Activated CD8-positive, alpha-beta memory T cell treated with anti-CD3 and anti-CD28 coated beads, Interleukin-2, amount 50 U/mL, for 48 hours (primary cell): ENCODE measurements around the gene UBE2L6.
A peak's percentile ranks its signal among the peaks of the same experiment; 100 is the strongest.
"Not testable (repeated sequence)": the region's sequence is repeated elsewhere in the genome, so short reads cannot be mapped to it uniquely, and the experiment has no call there.

Experiments used
- DNase-seq: peaks from one replicate; pipeline ENCODE4 v3.0.0-alpha.2; 2020

UBE2L6 gene

GRCh38 chr11:57566005-57566904, 1.2 kb downstream of the UBE2L6 start:
- DNase-seq, result no peak

- no peak for DNase-seq
These were observed 4.9 kb downstream of the UBE2L6 start for GRCh38 chr11:57562596-57562995.

DNA sequence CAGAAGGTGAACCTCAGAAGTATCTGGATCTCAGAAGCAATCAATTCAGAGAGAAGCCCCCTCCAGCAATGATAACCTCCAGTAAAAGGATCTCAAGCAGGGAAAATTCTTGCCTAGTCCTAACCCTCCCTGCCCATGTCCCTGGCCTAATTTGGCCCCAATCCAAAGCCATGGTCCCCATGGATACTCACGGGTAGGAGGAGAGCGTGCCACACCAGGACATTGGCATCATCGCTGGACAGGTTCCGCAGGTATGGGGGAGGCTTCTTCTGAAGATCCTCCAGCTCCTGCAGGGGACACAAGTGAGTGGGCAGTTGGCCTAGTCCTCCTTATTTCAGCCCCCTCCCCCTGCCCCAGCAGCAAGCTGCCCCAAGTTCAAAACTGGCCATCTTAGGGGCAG, 7.3 kb downstream of the UBE2L6 start:
- no peak for DNase-seq

- DNase-seq, result no peak
These were observed 11.4 kb downstream of the UBE2L6 start for GRCh38 chr11:57556041-57556440.

DNA sequence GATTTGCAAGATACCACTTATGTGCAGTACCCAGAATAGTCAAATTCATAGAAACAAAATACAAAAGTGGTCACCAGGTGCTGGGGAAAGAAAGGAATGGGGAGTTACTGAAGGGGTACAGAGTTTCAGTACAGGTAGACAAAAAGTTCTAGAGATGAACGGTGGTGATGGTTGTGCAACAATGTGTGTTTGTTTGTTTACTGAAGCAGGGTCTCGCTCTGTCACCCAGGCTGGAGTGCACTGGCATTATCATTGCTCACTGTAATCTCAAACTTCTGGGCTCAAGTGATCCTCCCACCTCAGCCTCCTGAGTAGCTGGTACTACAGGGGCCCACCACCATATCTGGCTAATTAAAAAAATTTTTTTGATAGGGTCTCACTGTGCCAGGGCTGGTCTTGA, 12.1 kb downstream of the UBE2L6 start:
- DNase-seq, result no peak

DNA sequence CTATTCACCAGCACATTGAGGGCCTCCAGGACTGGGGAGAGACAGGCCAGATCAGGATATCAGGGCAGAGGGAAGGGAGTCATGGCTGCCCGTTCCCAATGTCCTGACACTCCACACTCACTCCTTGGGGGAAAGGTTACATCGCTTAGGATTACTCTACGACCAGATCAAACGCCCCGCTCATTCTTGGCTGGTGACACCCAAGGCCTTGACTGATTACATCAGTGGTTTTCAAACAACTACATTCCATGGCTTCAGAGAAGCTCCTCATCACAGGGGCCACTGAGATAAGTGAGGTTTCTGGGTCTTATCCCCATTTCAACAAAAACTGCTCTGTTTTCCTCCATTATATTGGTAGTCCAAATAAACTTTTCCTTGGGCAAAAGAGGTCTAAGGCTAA, 15.0 kb downstream of the UBE2L6 start:
- no peak for DNase-seq

DNA sequence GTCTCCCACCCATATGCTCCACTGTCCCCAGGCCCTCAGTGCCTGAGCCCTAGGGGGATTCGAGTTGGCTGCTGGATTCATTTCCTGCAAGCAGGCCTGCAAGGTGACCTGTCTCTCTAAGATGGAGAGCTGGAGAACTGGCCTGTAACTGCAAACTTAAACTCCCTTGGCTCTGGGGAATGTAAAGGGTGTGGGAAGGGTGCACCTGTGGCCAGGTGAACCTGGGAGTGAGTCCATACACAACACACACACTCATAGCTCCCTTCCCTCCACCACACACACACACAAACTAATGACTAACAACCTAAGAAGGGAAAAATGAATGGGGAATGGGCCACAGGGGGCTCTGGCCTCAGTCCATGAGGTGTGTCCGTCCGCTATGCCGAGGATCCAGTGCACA, 15.5 kb downstream of the UBE2L6 start:
- DNase-seq, result no peak

DNA sequence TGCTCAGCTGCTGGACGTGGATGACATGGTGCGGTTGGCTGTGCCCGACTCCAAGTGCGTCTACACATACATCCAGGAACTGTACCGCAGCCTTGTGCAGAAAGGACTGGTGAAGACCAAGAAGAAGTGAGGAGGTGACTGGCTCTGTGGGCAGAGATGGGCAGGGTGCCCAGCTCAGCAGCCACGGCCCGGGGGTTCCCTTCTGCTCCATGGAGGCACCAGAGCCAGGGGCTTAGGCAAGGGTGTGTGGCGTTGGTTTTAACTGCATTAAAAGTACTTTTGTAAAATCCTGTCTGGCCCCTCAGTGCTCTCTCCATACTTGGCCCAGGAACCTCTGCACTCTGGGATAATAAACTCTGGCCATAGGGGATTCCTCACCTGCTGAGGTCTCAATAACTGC, 17.5 kb downstream of the UBE2L6 start:
- no peak for DNase-seq

DNA sequence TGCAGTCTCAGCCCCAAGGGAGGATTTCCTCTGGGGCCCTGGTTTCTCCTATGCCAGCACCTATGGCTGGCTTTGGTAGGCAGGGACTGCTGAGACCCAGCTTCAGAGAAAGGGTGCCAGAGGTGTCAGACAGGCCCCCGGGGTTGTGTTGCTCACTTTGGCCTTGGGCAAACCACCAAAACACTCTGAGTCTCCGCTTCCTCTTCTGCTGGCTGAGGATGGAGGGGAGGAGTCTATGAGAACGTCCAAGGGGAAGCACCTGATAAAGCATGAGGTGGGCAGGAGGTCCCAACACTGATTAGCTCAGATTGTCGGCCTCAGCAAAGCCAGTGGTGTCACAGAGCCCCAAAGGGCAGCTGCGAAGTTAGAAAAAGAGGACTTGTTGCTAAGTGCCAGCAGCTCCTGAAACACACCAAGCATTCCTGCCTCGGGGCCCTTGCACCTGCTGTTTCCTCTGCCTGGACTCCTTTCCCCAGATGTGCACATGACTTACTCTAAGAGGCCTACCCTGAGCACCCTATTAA, 19.6 kb downstream of the UBE2L6 start:
- no peak for DNase-seq

GRCh38 chr11:57546869-57547475, 20.5 kb downstream of the UBE2L6 start:
- DNase-seq, result no peak

GRCh38 chr11:57546451-57546850, 21.0 kb downstream of the UBE2L6 start:
- DNase-seq, result no peak

- no peak for DNase-seq
These were observed 21.6 kb downstream of the UBE2L6 start for GRCh38 chr11:57545883-57546282.

GRCh38 chr11:57544566-57544965, 22.9 kb downstream of the UBE2L6 start:
- DNase-seq, result no peak

GRCh38 chr11:57543593-57543992, 23.9 kb downstream of the UBE2L6 start:
- no peak for DNase-seq

GRCh38 chr11:57542582-57542981, 24.9 kb downstream of the UBE2L6 start:
- DNase-seq, result no peak

GRCh38 chr11:57541169-57541568, 26.3 kb downstream of the UBE2L6 start:
- DNase-seq, result no peak

GRCh38 chr11:57539342-57539741, 28.1 kb downstream of the UBE2L6 start:
- DNase-seq, result no peak

DNA sequence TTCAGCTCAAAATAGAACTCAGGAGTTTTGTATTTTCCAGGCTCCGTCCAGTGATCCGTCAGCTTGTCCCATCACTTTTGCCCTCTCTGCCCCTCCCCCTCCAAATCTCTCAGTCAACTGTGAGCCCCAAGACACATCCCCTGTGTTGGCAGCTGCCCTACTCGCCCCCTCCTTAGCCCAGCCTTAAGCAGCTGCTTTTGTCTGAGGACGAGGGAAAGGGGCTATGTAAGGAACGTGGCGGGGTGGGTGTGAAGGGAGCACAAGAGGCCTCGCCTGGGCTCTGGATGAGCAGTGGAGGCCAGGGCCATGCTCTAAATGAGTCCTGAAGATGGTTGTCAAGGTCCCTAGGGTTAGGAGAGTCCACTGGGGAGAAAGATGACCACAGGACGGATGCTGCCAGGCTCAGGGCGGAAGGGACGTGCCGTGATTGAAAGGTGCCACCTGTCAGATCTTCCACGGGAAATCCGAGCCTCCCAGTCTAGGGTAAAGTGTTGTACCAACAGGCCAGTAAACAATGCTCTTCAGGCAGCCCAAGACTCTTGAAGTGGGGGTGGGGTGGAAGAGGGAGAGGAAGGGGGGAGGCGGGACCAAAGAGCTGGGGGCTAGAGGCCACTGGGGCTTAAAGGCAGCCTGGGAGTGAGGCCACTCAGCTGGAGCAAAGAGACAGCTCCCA, 30.4 kb downstream of the UBE2L6 start, which contains the start of gene SMTNL1:
Gene SMTNL1 (plus strand): TSS at position 649 of the 673 bp plus-strand sequence. CDS start 5,048 bp downstream, outside the sequence.
- no peak for DNase-seq

DNA sequence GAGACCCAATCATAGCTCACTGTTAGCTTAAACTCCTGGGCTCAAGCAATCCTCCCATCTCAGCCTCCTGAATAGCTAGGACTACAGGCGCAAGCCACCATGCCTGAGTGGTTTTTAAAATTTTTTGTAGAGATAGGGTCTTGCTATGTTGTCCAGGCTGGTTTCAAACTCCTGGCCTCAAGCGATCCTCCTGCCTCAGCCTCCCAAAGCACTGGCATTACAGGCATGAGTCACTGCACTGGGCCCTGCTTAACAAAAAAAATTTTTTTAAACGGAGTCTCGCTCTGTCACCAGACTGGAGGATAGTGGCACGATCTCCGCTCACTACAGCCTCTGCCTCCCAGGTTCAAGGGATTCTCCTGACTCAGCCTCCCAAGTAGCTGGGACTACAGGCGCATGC, 33.0 kb downstream of the UBE2L6 start:
- not testable (repeated sequence) for DNase-seq

DNA sequence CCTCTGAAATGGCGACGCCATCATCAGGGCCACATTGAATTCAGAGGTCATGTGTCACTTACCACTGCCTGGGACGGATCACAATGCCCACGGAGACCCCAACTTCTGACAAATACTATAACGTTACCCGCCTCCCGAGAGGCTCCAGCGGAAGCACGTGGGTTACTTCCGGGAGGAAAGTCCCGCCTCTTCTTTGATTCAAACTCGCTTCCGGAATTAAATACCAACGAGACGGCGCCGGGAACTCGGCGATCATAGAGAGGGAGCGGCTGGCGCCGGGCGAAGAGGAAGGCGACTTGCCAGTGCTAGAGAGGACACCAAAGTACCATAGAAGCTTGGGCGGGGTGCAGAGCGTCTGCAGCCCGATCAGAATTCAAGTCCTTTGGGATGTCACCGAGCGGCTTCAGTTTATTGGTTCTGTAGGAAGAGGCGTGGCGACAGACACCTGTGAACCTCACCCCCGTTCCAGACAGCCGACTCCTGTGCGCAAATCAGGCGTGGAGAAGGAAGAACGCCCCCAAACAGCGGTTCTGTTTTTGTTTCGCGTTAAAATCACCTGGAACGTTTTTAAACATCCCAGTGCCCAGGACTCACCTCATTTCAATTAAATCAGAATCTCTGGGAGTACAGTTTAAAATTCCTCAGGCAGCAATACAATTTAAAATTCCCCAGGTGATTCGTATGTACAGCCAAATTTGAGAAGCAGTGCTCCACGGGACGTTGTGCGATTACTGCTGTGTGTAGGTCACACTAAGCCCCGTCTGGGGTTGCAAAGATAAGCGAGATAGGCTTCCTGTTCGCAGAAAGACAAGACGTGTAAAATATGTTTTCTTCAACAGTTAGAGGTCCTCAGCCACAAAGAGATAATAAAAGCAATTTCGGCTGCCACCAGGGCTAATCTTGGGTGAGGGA, 36.6 kb downstream of the UBE2L6 start, which contains the start of gene TIMM10:
Gene TIMM10 (minus strand): TSS at position 159 of the 912 bp plus-strand sequence. CDS start 565 bp downstream, outside the sequence.
- peak; percentile 92 for DNase-seq

GRCh38 chr11:57530215-57530595, 37.3 kb downstream of the UBE2L6 start:
- peak; percentile 63 for DNase-seq

DNA sequence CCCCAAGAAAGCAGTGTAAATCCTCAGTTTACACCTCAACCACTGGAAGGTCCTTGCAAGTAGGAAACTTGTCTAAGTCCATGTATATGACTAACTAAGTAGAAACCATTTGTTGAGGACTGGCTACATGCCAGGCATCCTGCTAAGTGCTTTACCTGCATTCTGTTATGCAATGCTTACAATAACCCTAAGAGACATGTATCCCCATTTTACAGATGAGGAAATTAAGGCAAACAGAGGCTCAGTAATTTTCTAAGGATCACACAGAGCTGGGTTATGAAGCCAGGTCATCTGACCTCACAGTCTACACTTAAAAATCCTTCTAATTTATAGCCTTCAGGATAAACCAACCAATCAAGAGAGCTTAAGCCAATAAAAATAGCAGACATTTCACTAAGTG, 38.5 kb downstream of the UBE2L6 start:
- no peak for DNase-seq
